A549 (cell line): ENCODE measurements around the gene TTC7B. TPM values are rescaled to one million over a fixed set of nuclear protein-coding genes. Genes with fewer than 3 reads are reported as not detected.

Source experiments
- ATAC-seq, 2 experiments: fragments of 200-7000 bp in 1 of 2; fragments of >200 bp in 1 of 2; cut with Nextera tagmentation in 1 of 2; cut with Tn5 transposase in 1 of 2; 3 replicates each; pipeline versions ENCODE4 v1.8.0 to v1.9.1; 2018 to 2020; ENCODE audit warnings: mild to moderate bottlenecking in 1 of 2, moderate library complexity in 1 of 2
- CTCF ChIA-PET: fragments of 300-600 bp; sonication (Branson Sonifier 250); formaldehyde crosslinking; extraction: SDS; loops from one replicate; lab custom pipeline; 2021; ENCODE audit warnings: antibody characterized with exemption, inconsistent platforms; lab: Yijun Ruan, JAX
- POLR2A ChIA-PET: fragments of 350-600 bp; formaldehyde crosslinking; extraction: SDS; loops from one replicate; lab custom pipeline; 2021; ENCODE audit warnings: antibody characterized with exemption, inconsistent platforms; lab: Yijun Ruan, JAX
- DNase-seq, 2 experiments: peaks; one replicate each; pipeline versions ENCODE4 v3.0.0 to v3.0.0-alpha.2; 2011 to 2016; ENCODE audit warnings: low read depth in 1 of 2, low spot score in 1 of 2
- FAIRE-seq: peaks from 2 replicates; lab custom pipeline; 2011; peaks lifted over from hg19 to GRCh38; lab: Jason Lieb, UNC
- H3K27ac ChIP-seq, 2 experiments: fragments of >200 bp; sonication (Bioruptor Twin); formaldehyde crosslinking; 3 replicates each; pipeline ENCODE4 v1.5.1; 2016 to 2017
- H3K4me1 ChIP-seq: fragments of >200 bp; sonication (Bioruptor Twin); formaldehyde crosslinking; 3 replicates; pipeline ENCODE4 v1.6.1; 2016
- H3K4me2 ChIP-seq: fragments of >200 bp; sonication (Bioruptor Twin); formaldehyde crosslinking; 3 replicates; pipeline ENCODE4 v1.6.1; 2016
- H3K4me3 ChIP-seq: fragments of >200 bp; sonication (Bioruptor Twin); formaldehyde crosslinking; 3 replicates; pipeline ENCODE4 v1.5.1; 2016
- H3K9me3 ChIP-seq: fragments of >200 bp; sonication (Bioruptor Twin); formaldehyde crosslinking; 3 replicates; pipeline ENCODE4 v1.6.1; 2016
- CBX2 ChIP-seq: fragments of 200-600 bp; sonication (generic); IDR thresholded peaks from 2 replicates; pipeline ENCODE4 v1.6.1; 2016; ENCODE audit warnings: low read depth, mild to moderate bottlenecking, borderline replicate concordance
- CBX8 ChIP-seq: fragments of 200-600 bp; sonication (generic); IDR thresholded peaks from 2 replicates; pipeline ENCODE4 v1.6.1; 2016
- CHD2 ChIP-seq: fragments of 150-350 bp; IDR thresholded peaks from 2 replicates; pipeline ENCODE4 v1.6.1; 2014; ENCODE audit warnings: low read length; ENCODE audit not compliant: partially characterized antibody
- EHF ChIP-seq: fragments of 250-450 bp; sonication (Bioruptor Pico); IDR thresholded peaks from 2 replicates; pipeline ENCODE4 v1.5.0; 2020; ENCODE audit warnings: mild to moderate bottlenecking
- EHMT2 ChIP-seq: fragments of 200-600 bp; sonication (generic); IDR thresholded peaks from 2 replicates; pipeline ENCODE4 v1.6.1; 2016; ENCODE audit warnings: antibody characterized with exemption, low read depth, mild to moderate bottlenecking, moderate library complexity
- EP300 ChIP-seq, 2 experiments: fragments of >200 bp; sonication (Bioruptor Twin); formaldehyde crosslinking; IDR thresholded peaks; 2 replicates in 1 of 2; 3 replicates in 1 of 2; pipeline ENCODE4 v1.6.1; 2016 to 2017
- FOSL2 ChIP-seq, 2 experiments: fragments of 450-650 bp in 1 of 2; fragments of >200 bp in 1 of 2; sonication (Bioruptor Twin) in 1 of 2; formaldehyde crosslinking; IDR thresholded peaks; 2 replicates each; pipeline versions ENCODE4 v1.5.0 to v1.6.1; 2016 to 2020; ENCODE audit warnings: mild to moderate bottlenecking in 1 of 2, moderate library complexity in 1 of 2
- KDM5A ChIP-seq: fragments of 200-600 bp; sonication (generic); IDR thresholded peaks from 2 replicates; pipeline ENCODE4 v1.6.1; 2016; ENCODE audit warnings: antibody characterized with exemption, mild to moderate bottlenecking
- MAFK ChIP-seq: fragments of 450-650 bp; IDR thresholded peaks from 2 replicates; pipeline ENCODE4 v1.6.1; 2014; ENCODE audit not compliant: partially characterized antibody
- MAZ ChIP-seq: fragments of 150-350 bp; IDR thresholded peaks from 2 replicates; pipeline ENCODE4 v1.6.1; 2014; ENCODE audit warnings: antibody characterized with exemption, low read depth, low read length, borderline replicate concordance
- MYC ChIP-seq: IDR thresholded peaks from 2 replicates; pipeline ENCODE4 v1.6.1; 2012; ENCODE audit warnings: mild to moderate bottlenecking, inconsistent platforms, low read length, improper control_type of control experiment, borderline replicate concordance
- NPAS2 ChIP-seq: fragments of 250-450 bp; sonication (Bioruptor Pico); IDR thresholded peaks from 2 replicates; pipeline ENCODE4 v1.8.0; 2022; ENCODE audit warnings: mild to moderate bottlenecking, moderate library complexity, borderline replicate concordance
- NR3C1 ChIP-seq: fragments of >200 bp; sonication (Bioruptor Twin); formaldehyde crosslinking; IDR thresholded peaks from 3 replicates; pipeline ENCODE4 v1.6.1; 2017
- PHF8 ChIP-seq: fragments of 200-600 bp; sonication (generic); IDR thresholded peaks from 2 replicates; pipeline ENCODE4 v1.6.1; 2016; ENCODE audit warnings: low read depth, mild to moderate bottlenecking, antibody characterized with exemption, moderate library complexity, borderline replicate concordance
- POLR2AphosphoS2 ChIP-seq: conservative IDR thresholded peaks from 2 replicates; pipeline ENCODE4 v1.6.1; 2012; ENCODE audit warnings: low read length, improper control_type of control experiment, inconsistent platforms
- RARB ChIP-seq: fragments of 250-450 bp; sonication (Bioruptor Pico); IDR thresholded peaks from 2 replicates; pipeline ENCODE4 v1.8.0; 2021; ENCODE audit warnings: mild to moderate bottlenecking, moderate library complexity
- RCOR1 ChIP-seq: fragments of 150-350 bp; IDR thresholded peaks from 2 replicates; pipeline ENCODE4 v1.6.1; 2014; ENCODE audit warnings: antibody characterized with exemption, low read length, low read depth
- RFX5 ChIP-seq: fragments of 450-650 bp; IDR thresholded peaks from 2 replicates; pipeline ENCODE4 v1.7.1; 2014; ENCODE audit warnings: antibody characterized with exemption, mild to moderate bottlenecking, moderate library complexity
- SMC3 ChIP-seq: fragments of >200 bp; sonication (Bioruptor Twin); formaldehyde crosslinking; IDR thresholded peaks from 3 replicates; pipeline ENCODE4 v1.6.1; 2018; ENCODE audit warnings: inconsistent platforms
- ZC3H11A ChIP-seq: fragments of 450-650 bp; IDR thresholded peaks from 2 replicates; pipeline ENCODE4 v1.6.1; 2014; ENCODE audit warnings: antibody characterized with exemption, mild to moderate bottlenecking
- ZFP36 ChIP-seq: fragments of 450-650 bp; IDR thresholded peaks from 2 replicates; pipeline ENCODE4 v1.6.1; 2014; ENCODE audit warnings: borderline replicate concordance; ENCODE audit not compliant: partially characterized antibody
- ZNF302 ChIP-seq: fragments of 250-450 bp; sonication (Bioruptor Pico); IDR thresholded peaks from 2 replicates; pipeline ENCODE4 v1.9.0; 2021; ENCODE audit warnings: inconsistent platforms, mild to moderate bottlenecking, moderate library complexity
- WGBS: methylation state at CpG from one replicate; pipeline ENCODE4 v1.1.6; 2017; ENCODE audit errors: missing lambda C conversion rate; 5-methylcytosine and 5-hydroxymethylcytosine counted together
- polyA plus RNA-seq, 4 experiments: library from polyadenylated mRNA; depleted of rRNA in 3 of 4; stranded (reverse); fragments of >200 nt; fragmentation: RNase III in 1 of 4; extraction: RNeasy Plus Mini Kit Qiagen cat#74134 plus additional on column Dnase treatment in 1 of 4; gene quantifications; 2 replicates in 3 of 4; 3 replicates in 1 of 4; pipeline ENCODE4 v1.2.3, GENCODE V29; 2011 to 2017
- TF ChIP-seq, protein P1 (sequence below): fragments of >200 bp; sonication (Bioruptor Twin); formaldehyde crosslinking; IDR thresholded peaks from 3 replicates; pipeline ENCODE4 v1.5.1; 2016
- TF ChIP-seq, protein P2 (sequence below): fragments of 250-450 bp; sonication (Bioruptor Pico); IDR thresholded peaks from 2 replicates; pipeline ENCODE4 v1.5.0; 2021; ENCODE audit warnings: mild to moderate bottlenecking, moderate library complexity, borderline replicate concordance
- TF ChIP-seq, protein P3 (sequence below): IDR thresholded peaks from 2 replicates; pipeline ENCODE4 v1.6.1; 2012; ENCODE audit warnings: low read depth, borderline replicate concordance

The TTC7B gene
- polyA plus RNA-seq, 2 of the 4 experiments (the other 2 are of a cell fraction), result 16.6 to 28.0 TPM

DNA sequence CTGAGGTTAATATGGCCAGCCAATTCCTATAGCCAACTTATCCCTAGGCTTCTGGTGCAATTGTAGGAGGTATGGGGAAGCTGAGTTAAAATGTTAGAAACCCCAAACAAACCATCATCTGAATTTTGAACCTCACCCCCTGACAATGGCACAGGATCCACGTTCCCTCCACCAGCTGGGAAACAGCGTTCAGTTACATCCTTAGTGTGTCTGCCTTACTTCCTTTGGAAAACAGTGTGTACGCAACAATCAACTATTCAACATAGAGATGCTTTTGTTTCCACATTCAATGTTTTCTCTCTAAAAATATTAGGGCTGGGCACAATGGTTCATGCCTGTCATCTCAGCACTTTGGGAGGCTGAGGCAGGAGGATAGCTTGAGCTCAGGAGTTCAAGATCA, 203.4 kb downstream of the TTC7B start:
- H3K4me1 ChIP-seq, result no peaks in the 10 kb centered on the region
- WGBS, result 82% methylated on average over 3 of the region's 3 CpGs
- ATAC-seq (no peak), FAIRE-seq (no peak), DNase-seq (no peak)
- no peak overlapping the region for H3K27ac ChIP-seq
- no peak overlapping the region for H3K4me3 ChIP-seq
- H3K4me2 ChIP-seq, result no peak overlapping the region
- ChIA-PET CTCF (interaction anchor here (0.7 to 2.3 kb wide), 2 partner anchors 22 to 85 kb away, joined by 3 to 5 read pairs; no protein-coding TSS in a partner anchor), POLR2A (no interaction called here)
- TF ChIP-seq, protein P1, sequence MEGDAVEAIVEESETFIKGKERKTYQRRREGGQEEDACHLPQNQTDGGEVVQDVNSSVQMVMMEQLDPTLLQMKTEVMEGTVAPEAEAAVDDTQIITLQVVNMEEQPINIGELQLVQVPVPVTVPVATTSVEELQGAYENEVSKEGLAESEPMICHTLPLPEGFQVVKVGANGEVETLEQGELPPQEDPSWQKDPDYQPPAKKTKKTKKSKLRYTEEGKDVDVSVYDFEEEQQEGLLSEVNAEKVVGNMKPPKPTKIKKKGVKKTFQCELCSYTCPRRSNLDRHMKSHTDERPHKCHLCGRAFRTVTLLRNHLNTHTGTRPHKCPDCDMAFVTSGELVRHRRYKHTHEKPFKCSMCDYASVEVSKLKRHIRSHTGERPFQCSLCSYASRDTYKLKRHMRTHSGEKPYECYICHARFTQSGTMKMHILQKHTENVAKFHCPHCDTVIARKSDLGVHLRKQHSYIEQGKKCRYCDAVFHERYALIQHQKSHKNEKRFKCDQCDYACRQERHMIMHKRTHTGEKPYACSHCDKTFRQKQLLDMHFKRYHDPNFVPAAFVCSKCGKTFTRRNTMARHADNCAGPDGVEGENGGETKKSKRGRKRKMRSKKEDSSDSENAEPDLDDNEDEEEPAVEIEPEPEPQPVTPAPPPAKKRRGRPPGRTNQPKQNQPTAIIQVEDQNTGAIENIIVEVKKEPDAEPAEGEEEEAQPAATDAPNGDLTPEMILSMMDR, result no peak
- TF ChIP-seq CBX8 (no peak), CBX2 (no peak), NPAS2 (CRISPR knock-in tag) (no peak), EHMT2 (no peak), MAFK (no peak), POLR2AphosphoS2 (no peak), RARB (CRISPR knock-in tag) (no peak), ZNF302 (CRISPR knock-in tag) (no peak), NR3C1 (no peak), FOSL2 (IDR thresholded peaks at IDR 0.05) (no peak), FOSL2 (CRISPR knock-in tag; IDR thresholded peaks at IDR 0.05) (no peak), ZC3H11A (no peak)
- TF ChIP-seq, protein P2, sequence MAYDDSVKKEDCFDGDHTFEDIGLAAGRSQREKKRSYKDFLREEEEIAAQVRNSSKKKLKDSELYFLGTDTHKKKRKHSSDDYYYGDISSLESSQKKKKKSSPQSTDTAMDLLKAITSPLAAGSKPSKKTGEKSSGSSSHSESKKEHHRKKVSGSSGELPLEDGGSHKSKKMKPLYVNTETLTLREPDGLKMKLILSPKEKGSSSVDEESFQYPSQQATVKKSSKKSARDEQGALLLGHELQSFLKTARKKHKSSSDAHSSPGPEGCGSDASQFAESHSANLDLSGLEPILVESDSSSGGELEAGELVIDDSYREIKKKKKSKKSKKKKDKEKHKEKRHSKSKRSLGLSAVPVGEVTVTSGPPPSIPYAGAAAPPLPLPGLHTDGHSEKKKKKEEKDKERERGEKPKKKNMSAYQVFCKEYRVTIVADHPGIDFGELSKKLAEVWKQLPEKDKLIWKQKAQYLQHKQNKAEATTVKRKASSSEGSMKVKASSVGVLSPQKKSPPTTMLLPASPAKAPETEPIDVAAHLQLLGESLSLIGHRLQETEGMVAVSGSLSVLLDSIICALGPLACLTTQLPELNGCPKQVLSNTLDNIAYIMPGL (CRISPR knock-in tag), result no peak
- TF ChIP-seq, protein P3, sequence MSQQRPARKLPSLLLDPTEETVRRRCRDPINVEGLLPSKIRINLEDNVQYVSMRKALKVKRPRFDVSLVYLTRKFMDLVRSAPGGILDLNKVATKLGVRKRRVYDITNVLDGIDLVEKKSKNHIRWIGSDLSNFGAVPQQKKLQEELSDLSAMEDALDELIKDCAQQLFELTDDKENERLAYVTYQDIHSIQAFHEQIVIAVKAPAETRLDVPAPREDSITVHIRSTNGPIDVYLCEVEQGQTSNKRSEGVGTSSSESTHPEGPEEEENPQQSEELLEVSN, result no peak
- no peaks in the 10 kb centered on the region for H3K9me3 ChIP-seq

DNA sequence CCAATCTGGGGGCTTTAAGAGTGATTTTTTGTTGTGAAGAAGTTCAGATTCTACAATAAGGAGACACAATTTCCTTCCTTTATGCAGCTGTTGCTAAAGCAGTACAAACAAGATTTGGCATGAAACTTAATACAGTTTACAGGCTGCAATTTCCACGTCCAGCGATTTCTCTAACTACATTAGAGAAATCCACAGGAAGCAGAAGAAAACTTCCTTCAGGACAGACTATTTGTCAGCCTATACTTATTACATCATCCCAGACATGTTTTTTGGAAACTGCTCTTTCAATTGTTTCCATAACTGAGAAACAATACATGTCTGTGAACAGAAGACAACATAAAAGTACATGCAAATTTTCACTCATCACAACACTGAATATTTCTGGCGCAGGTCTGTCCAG, 204.3 kb downstream of the TTC7B start:
- Histone ChIP-seq H3K27ac (no peak overlapping the region), H3K9me3 (no peaks in the 10 kb centered on the region), H3K4me1 (no peaks in the 10 kb centered on the region), H3K4me3 (no peak overlapping the region), H3K4me2 (no peak overlapping the region)
- TF ChIP-seq, protein P2 (CRISPR knock-in tag), result no peak
- no peak for TF ChIP-seq EP300 (IDR thresholded peaks at IDR 0.05)
- TF ChIP-seq CHD2, result no peak
- no peak for TF ChIP-seq SMC3
- no peak for TF ChIP-seq ZNF302 (CRISPR knock-in tag)
- no peak for TF ChIP-seq MYC
- no peak for TF ChIP-seq RCOR1
- no peak for TF ChIP-seq RFX5
- TF ChIP-seq, protein P1, result no peak
- no peak for TF ChIP-seq ZFP36
- no peak for TF ChIP-seq FOSL2 (IDR thresholded peaks at IDR 0.05)
- no peak for TF ChIP-seq FOSL2 (CRISPR knock-in tag; IDR thresholded peaks at IDR 0.05)
- no peak for TF ChIP-seq KDM5A
- no peak for TF ChIP-seq EHF (CRISPR knock-in tag)
- no peak for TF ChIP-seq MAZ
- no peak for TF ChIP-seq ZC3H11A
- no peak for TF ChIP-seq PHF8
- POLR2A ChIA-PET, result no interaction called here
- no peak for ATAC-seq
- no peak for FAIRE-seq
- 83% methylated on average over 3 of the region's 3 CpGs for WGBS
- no peak for DNase-seq
- CTCF ChIA-PET, result no interaction called here
